CD4-positive, alpha-beta T cell treated with Interferon gamma for 1 hour (primary cell): ENCODE results near the gene RNF17.

Experiments
- DNase-seq: peaks from one replicate; pipeline ENCODE4 v3.0.0-alpha.2; 2020

Gene RNF17

DNA sequence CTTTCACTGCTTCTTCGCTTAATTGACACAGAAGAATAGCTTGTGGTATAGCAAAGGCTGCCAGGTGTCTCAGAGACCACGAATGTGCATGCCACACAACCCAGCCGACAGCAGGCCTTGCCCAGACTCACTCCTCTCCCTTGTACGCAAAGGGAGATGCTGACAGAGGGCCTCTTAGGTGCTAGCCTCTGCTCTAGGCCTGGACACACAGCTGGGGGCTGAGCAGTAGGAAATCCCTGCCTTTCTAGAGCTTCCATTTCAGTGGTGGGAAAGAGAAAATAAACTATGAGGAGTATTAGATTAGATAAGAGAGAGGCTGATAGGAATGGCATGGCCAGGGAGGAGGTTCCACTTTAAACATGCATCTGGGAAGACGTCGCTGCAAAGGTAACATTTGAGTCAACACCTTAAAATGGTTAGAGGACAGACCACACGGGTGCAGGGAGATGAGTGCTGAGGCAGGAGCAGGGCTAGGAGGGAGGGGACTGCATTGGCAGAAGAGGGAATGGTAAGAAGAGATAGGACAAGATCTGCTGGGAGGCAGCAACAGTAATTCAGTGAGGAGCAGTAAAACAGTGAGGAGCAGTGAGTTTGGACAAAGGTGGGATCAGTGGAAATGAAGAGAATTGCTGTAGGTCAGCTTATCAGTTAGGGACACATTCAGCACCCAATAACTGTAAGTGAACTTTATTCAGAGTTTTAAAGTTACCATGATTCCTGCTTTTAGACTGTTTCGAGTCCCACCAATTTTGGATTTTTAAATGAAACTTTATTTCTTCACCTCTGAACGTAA, 100.0 kb downstream of the RNF17 start:
- DNase-seq, result no peak

DNA sequence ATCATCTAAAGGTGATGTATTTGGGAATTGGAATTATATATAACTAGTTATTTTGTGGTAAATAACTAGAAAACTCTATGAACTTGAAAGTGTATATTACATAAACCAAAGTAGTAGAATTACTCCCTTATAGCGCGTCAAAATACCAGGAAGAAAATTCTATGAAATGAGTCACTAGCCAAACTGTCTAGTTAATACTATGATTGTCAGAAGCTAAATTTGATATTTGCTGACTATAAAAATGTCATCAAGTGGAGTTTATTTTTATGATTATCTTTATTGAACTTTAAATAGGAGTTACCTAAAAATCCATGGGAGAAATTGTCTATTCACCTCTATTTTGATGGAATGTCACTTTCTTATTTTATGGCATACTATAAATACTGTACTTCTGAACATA, 100.6 kb downstream of the RNF17 start:
- DNase-seq, result no peak

DNA sequence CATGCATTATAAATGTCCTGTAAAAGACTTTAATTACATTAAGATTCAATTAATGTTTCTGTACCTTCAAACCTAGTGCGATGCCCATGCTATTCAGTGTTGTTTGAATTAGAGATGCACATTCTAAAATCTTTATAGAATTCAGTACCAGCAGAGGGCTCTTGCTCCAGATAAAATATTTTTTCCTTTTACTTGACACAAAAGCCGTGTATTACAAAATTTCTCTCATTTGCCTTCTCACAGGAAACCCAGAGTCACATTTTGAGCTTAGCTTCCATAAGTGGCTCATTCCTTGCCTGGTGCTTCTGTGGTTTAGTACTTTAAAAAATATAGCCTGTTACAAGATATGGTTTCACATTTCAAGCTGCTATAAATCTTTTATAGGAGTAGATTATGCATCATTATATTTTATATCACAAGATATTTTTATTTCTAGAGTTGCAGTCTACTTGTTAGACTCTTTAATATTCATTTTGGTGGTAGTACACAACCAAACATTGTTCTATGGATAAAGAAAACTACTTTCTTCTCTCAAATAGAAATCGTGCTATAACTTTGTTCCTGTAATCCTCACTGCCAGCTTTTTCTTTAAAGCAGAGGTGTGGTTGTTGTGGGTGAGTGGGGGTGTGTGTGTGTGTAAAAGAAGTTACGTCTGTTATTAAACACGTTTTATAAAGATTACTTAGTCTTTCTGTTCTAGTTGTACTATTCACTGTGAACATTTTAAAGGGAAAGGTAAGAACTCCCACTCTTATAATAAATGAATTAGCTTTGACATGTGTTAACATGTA, 101.4 kb downstream of the RNF17 start:
- no peak for DNase-seq

DNA sequence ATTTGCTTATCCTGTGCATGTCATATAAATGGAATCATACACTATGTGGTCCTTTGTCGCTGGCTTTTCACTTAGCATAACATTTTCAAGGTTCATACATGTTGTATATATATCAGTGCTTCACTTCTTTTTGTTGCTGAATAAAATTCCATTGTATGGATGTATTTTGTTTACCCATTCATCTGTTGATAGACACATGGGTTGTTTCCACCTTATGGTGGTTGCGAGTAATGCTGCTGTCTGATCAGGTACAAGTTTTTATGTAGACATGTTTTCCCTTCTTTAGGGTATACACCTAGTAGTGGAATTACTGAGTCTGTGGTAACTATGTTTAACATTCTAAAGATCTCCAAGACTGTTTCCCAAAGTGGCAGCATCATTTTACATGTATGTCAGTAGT, 102.5 kb downstream of the RNF17 start:
- DNase-seq, result no peak

DNA sequence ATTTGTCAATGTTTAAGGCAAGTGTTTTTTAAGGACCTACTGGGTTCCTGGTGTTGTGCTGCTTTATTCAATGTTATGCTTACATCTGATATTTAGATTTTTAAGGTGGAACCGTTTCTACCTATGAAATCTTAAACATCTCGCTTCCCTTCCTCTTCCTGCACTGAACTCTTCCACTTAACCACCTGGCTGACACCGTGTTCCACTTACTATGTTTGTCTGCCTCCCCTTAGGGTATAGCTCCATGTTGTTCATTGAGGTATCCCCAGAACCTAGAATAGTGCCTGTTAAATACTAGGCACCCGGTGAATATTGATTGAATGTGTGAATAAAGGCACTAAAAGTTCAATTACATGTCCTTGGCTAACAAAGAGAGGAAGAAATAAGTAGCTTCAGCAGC, 104.9 kb downstream of the RNF17 start:
- DNase-seq, result no peak

DNA sequence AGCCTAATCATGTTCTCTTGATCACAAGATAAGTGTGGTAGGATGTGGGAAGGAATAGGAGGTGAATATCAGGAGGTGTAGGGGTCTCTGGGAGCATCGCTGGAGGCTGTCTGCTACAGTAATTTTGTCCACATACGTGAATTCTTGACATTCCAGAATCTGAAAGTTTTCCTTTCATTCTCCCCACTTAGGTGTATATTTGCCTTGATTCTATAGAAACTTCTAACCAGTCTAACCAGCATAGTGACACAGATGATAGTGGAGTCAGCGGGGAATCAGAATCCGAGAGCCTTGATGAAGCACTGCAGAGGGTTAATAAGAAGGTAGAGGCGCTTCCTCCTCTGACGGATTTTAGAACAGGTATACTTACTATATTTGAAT, 106.4 kb downstream of the RNF17 start:
- no peak for DNase-seq

DNA sequence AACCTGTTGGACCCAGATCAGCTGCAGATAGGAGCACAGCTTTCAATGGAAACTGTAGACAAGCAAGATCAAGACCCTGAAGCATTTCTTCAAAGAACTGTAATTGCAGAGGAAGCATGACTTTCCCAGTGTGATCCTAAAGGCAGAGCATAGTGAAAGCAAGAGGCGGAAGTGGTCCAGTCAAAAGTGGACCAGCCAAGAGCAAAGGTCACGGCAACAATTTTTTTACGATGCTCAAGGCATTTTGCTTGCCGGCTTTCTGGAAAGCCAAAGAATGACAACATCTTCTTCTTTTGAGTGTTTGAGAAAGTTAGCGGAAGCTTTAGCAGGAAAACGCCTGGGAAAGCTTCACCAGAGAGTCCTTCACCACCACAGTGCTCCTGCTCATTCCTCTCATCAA, 111.6 kb downstream of the RNF17 start:
- no peak for DNase-seq

DNA sequence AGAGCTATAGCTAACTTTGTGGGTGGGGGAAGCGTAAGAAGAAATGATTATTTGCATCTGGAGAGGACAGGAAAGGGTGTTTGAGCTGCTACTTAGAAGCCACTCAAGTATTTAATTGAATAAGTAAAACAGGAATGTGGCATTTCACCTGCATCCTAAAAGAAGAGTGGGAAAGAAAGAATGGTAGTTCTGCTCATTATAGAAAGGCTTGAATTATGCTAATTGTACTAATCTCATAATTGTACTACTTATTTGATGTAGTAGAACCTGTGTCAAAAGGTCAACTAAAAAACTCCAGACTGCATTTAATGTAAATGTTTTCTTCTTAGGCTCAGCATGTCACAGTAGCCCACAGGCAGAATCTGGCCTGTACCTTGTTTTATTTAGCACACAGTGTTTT, 113.6 kb downstream of the RNF17 start:
- no peak for DNase-seq

DNA sequence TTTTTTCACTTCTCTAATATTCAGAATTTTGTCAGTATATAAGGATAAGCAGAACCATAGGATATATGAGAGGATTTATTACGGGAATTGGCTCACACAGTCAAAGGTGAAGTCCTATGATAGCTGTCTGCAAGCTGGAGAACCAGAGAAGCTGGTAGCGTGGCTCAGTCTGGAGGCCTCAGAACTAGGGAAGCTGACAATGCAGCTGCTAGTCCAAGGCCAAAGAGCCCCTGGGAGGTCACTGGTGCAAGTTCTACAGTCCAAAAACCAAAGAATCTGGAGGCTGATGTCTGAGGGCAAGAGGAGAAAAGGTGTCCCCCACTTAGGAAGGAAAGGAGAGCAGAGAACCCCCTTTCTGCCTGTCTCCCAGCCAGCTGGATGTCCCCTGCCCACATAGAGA, 114.4 kb downstream of the RNF17 start:
- no peak for DNase-seq

DNA sequence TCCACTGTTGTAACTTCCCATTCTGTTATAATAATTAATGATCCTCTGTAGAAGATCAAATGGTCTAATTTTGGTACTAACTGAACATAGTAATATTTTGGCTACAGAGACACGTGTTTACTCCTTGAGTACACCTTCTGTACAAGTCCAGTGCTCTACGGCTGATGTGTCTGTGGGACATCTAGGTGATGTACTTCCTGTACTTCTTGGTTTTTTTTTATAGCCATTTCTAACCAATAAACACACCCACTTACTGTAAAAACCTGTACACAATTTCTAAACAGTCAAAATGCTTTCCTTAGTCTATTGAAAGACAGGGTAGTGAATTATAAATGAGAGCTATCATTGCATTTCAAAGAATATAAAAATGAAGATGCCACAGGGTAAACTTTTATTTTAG, 118.7 kb downstream of the RNF17 start:
- DNase-seq, result no peak

DNA sequence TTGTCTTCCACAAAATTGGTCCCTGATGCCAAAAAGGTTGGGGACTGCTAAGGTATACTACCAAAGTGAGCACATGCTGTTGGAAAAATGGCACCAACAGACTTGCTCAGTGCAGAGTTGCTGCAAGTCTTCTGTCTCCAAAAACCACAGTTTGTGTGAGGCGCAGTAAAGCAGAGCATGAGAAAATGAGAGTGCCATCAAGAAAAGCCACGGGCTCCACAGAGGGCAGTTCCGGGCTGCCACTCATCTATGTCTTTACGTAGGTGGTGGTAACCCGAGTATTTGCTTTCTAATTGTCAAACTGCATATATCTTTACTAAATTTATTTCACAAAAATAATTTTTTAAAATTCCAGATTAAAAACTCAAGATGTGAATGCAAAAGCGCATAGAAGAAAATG, 123.8 kb downstream of the RNF17 start:
- DNase-seq, result no peak

DNA sequence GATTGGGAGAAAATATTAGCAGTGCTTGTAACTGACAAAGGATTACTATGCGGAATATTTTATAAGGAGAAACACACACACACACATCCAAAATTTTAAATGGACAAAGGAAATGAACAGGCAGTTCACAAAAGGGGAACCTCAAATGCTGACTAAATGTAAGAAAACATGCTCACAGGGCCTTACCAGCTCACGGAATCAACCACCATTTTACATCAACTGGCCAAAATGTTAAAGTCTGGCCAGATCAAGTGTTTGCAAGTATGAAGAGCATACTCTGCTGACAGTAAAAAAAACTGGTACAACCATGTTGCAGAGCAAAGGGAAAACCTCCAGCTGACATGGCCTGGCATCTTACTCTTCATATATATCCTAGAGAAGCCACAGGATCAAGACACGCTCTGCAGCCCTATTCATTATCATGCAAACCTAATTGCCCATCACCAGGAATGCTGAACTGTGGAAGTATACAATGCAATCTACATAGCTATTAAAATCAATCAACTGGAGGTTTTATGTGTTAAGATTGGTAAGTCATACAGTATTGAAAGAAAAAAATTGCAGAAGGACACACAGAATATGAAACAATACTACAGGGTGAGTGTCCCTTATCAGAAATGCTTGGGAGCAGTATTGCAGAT, 124.4 kb downstream of the RNF17 start:
- no peak for DNase-seq

DNA sequence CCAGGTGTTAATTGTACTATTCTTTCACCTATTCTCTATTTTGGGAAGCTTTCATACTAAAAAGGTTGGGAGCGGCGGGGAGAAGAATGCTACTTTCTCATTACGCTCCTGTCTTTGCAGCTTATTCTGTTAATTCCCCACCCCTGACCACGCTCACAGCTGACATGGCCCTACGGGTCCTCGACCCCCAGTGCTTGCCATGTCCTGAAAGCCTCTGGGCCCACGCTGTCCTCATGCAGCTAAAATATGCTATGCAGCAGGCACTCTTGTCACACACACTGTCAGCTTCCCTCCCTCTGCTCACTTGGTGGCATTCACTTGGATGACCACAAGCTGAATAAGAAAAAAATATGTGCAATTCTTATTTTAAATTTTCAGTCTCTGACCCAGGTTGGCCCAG, 126.3 kb downstream of the RNF17 start:
- DNase-seq, result no peak

DNA sequence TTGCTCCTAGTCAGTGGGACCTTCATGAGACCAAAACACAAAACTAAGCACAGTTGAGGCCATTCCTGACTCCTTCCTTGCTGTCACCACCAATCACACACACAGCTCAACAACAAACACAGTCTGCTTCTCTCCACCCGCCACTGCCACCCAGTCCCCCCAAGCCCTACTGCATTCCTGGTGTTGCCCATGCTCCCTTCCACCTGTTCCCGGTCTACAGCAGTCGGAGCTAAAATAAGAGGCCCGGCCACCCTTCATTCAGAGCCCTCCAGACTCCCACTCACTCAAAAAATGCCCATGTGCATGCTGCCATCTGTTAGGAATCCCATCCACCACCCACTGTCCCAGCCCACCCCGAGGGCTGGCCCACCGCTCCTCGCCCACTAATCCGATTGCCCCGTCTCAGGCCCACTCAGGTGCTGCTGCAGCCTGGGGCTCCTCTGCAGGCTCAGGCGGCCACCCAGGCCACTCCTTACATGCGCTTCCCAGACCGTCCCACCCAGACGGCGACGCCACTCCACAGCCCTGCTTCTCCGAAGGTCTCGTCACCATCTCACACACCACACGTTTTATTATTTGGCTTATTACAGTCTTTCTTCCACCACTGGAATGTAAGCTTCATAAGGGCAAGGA, 127.6 kb downstream of the RNF17 start:
- no peak for DNase-seq

DNA sequence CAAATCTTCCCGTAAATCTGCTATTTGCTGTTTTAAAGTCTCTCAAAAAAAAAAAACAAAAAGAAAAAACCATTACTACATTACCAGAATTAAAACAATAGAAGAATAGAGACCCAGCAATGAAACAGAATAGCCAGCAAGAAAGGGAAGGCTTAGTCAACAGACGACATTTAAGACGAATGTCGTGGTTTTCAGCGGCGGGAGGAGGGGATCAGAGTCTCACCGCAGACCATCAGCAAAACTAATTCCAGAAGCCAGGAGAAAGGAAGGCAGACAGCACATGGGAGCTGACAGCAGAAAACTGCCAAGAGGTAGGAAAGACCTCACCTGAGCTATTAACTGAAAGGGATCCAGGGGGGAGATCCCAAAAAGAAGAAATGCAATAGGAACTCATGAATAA, 128.9 kb downstream of the RNF17 start:
- no peak for DNase-seq

DNA sequence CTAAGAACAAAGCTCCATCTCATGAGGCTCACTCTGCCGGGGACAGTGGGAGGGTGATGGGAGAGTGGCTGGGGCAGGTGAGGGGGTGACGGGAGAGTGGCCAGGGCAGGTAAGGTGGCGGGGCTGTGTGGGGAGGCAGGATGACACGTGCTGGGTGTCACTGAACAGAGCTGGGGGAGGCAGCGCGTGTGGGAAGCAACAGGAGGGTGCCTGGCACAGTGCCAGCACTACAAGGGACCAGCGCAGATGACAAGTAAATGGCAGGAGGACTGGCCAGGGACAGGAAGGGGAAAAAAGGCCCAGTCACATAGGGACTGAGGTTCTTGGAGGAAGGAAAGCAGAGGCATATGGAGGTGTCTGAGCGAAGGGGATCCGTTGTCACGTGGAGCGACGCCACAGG, 129.9 kb downstream of the RNF17 start:
- no peak for DNase-seq

DNA sequence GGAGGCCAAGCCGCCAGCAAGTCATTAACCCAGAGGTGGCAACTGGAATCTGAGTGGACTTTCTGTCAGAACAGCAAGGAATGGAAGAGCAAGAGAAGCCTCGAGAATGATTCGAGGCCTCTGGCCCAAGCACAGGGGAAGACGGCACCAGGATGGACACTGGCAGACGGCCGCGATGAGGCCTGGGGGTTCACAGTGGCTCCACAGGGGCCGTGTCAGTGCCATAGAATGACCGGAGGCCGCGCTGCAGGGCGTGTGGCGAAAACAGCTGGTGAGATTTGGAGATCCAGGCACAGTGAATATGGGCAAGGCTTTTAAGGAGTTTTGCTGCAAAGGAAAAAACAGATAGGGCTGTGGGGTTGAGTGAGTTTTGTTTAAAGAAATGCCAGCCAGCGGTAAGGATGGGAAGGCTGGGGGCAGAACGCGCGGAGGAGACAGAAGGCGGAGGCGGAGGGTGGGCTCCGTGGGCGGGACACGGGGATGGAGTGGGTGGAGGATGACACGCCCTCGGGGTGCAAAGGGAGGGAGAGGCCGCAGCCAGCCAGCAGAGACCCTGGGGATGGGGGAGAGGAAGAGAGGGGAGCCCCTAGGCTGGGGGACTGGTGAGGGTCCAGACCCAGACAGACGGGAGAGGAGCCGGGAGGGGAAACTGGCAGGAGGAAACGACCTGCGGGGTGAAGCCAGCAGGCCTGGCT, 130.5 kb downstream of the RNF17 start:
- DNase-seq, result no peak

DNA sequence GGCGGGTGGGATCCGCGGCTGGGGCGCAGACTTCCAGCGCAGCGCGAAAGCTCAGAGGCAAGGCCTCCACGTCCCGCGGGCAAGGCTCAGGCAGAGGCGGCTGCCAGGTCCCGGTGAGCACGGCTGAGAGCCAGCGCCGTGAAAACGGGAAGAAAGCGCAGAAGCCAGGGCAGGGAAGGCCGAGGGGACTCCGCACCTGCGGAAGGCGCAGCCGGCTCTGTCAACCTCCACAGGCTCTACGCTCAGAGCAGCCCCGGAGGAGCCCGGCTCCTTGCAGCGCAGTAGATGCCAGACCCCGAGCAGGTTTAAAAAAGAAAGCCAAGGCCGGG, 131.0 kb downstream of the RNF17 start:
- no peak for DNase-seq

DNA sequence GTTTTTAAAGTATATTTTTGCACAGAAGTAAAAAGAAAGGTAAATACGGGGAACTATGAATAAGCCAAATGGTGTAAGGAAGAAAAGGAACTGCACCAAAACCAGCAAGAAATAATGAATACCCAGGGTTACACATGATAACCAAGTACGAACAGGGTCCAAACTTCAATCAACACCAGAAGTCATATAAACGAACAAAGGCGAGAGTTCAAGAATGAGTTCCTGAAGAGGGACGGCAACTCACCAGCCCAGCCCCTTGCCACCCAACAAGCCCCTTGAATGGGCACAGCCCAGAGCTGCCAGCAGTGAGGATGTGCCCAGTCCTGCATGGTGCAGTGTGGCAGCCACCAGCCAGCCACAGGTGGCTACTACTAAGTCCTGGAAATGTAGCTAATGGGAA, 132.1 kb downstream of the RNF17 start:
- DNase-seq, result no peak

DNA sequence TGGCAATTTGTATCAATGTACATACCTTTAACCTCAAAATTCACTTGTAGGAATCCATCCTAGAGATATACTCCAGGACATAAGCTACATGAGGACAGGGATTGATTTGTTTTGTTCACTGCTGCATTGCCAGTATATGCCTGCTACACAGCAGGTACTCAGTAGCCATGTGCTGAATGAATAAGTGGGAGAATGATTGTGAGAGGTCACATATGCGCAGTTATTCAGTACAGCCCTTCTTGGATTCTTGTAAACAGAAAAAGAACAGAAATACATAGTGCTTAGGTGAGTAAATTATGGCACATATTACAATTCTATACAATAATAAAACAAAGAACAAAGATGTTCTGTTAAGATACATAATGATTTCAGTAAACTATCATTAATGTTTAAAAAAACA, 133.3 kb downstream of the RNF17 start:
- DNase-seq, result no peak

DNA sequence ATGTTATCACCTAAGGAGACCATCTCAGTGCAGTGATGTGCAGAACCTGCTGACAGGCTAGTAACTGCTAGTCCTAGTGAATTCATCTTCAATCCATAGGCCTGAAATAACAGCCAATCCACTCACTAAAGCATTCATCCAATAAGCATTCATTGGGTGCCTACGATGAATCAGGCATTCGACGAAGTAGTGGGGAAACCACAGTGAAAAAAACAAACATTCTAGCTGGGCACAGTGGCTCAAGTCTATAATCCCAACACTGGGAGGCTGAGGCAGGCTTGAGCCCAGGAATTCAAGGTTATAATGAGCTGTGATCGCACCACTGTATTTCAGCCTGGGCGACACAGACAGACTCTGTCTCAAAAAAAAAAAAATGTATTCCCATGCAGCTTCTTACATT, 135.6 kb downstream of the RNF17 start:
- no peak for DNase-seq

DNA sequence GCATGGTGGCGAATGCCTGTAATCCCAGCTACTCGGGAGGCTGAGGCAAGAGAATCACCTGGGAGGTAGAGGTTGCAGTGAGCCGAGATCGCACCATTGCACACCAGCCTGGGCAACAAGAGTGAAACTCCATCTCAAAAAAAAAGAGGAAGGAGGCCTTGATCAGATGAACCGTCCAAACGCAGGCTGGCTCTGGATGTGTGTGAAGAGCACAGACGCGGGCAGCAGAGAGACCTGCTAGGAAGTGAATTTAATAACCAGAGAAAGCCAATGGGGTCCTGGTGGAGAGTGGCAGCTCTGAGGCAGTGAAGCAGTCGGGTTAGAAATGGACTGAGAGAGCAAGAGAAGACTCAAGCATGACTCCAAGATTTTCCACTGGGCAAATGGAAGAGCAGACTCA, 136.5 kb downstream of the RNF17 start:
- no peak for DNase-seq

DNA sequence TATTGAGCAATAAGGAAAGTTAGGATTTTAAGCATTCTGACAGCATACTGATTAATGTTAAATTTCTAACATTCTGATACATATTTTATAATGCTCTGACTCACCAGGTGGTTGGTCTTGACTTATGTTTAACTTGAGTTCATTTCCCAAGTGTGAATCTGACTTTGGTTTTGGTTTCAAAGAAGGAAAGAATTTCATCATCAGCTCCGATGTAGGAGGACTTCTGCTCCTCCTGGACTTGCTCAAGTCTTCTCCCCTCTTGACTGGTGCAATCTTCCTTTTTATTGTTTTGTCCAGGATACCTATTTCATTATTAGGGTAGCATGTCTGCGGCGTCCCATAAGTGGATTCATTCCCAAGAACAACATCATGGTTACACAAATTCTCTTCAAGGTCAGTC, 141.3 kb downstream of the RNF17 start:
- no peak for DNase-seq
